GM12878 (cell line): ENCODE results near the gene SOX10. TPM values are rescaled to one million over a fixed set of nuclear protein-coding genes. Genes with fewer than 3 reads are reported as not detected.

Source experiments
- ATAC-seq: fragments of 200-7000 bp; cut with Tn5 transposase; 3 replicates; pipeline ENCODE4 v1.9.1; 2020; ENCODE audit warnings: mild to moderate bottlenecking, moderate library complexity
- BruUV-seq: library from RNA; stranded (reverse); fragments of 400-500 nt; replicated peaks from 2 replicates; lab custom pipeline; 2021; lab: Mats Ljungman, UMichigan
- CTCF ChIA-PET: fragments of 300-600 bp; sonication (Branson Sonifier 250); formaldehyde crosslinking; extraction: SDS; loops from one replicate; lab custom pipeline; 2021; ENCODE audit warnings: inconsistent platforms; lab: Yijun Ruan, JAX
- POLR2A ChIA-PET: fragments of 350-600 bp; formaldehyde crosslinking; extraction: SDS; loops from one replicate; lab custom pipeline; 2021; ENCODE audit warnings: inconsistent platforms; lab: Charles Lee
- RAD21 ChIA-PET: fragments of 300-600 bp; sonication (Branson Sonifier 250); formaldehyde crosslinking; loops from one replicate; lab custom pipeline; 2023; ENCODE audit warnings: antibody characterized with exemption; ENCODE audit not compliant: unreplicated experiment; lab: Charles Lee
- SMC1A ChIA-PET: fragments of 300-600 bp; sonication (Branson Sonifier 250); formaldehyde crosslinking; loops from one replicate; lab custom pipeline; 2023; ENCODE audit not compliant: unreplicated experiment, uncharacterized antibody; lab: Charles Lee
- DNase-seq: peaks from one replicate; pipeline ENCODE4 v3.0.0-alpha.2; 2011; ENCODE audit warnings: low read depth, low spot score
- FAIRE-seq: peaks from 3 replicates; lab custom pipeline; 2011; peaks lifted over from hg19 to GRCh38; lab: Jason Lieb, UNC
- H2AFZ ChIP-seq: 2 replicates; pipeline ENCODE4 v1.6.0; 2011; ENCODE audit warnings: low read depth, low read length, control low read depth; ENCODE audit not compliant: control insufficient read depth
- H3K27ac ChIP-seq: 2 replicates; pipeline ENCODE4 v1.5.1; 2011; ENCODE audit warnings: control low read depth; ENCODE audit not compliant: control insufficient read depth, insufficient read depth
- H3K27me3 ChIP-seq, 2 experiments: replicated peaks in 1 of 2; 2 replicates each; pipeline versions ENCODE4 v1.6.0 to v1.6.1; 2011; ENCODE audit warnings: low read length in 1 of 2; ENCODE audit not compliant: control insufficient read depth in 2 of 2, insufficient read depth in 2 of 2
- H3K36me3 ChIP-seq, 2 experiments: 2 replicates each; pipeline ENCODE4 v1.5.1; 2011; ENCODE audit warnings: low read length in 1 of 2; ENCODE audit not compliant: control insufficient read depth in 2 of 2, insufficient read depth in 2 of 2
- H3K4me1 ChIP-seq: 2 replicates; pipeline ENCODE4 v1.6.1; 2011; ENCODE audit warnings: mild to moderate bottlenecking, low read length, moderate library complexity, mixed read lengths; ENCODE audit not compliant: control insufficient read depth, insufficient read depth
- H3K4me2 ChIP-seq: 2 replicates; pipeline ENCODE4 v1.6.0; 2011; ENCODE audit warnings: control low read depth; ENCODE audit not compliant: control insufficient read depth, insufficient read depth
- H3K4me3 ChIP-seq: fragments of 200-600 bp; sonication (generic); 2 replicates; pipeline ENCODE4 v1.5.1; 2016
- H3K79me2 ChIP-seq: 2 replicates; pipeline ENCODE4 v1.6.0; 2011; ENCODE audit warnings: low read length; ENCODE audit not compliant: control insufficient read depth, insufficient read depth
- H3K9ac ChIP-seq: 2 replicates; pipeline ENCODE4 v1.8.0; 2011; ENCODE audit warnings: low read length, control low read depth, mixed read lengths; ENCODE audit not compliant: control insufficient read depth, insufficient read depth
- H3K9me3 ChIP-seq: replicated peaks from 3 replicates; pipeline ENCODE4 v1.5.1; 2011; ENCODE audit warnings: mild to moderate bottlenecking, low read length; ENCODE audit not compliant: control insufficient read depth, insufficient read depth
- H4K20me1 ChIP-seq: 2 replicates; pipeline ENCODE4 v1.6.0; 2011; ENCODE audit not compliant: control insufficient read depth, insufficient read depth
- BACH1 ChIP-seq: fragments of 450-650 bp; IDR thresholded peaks from 2 replicates; pipeline ENCODE4 v1.6.1; 2017; ENCODE audit warnings: mild to moderate bottlenecking, borderline replicate concordance
- BMI1 ChIP-seq: fragments of 450-650 bp; IDR thresholded peaks from 2 replicates; pipeline ENCODE4 v1.6.1; 2016; ENCODE audit warnings: mild to moderate bottlenecking, moderate library complexity, borderline replicate concordance
- CBFB ChIP-seq: IDR thresholded peaks from 2 replicates; pipeline ENCODE4 v1.6.1; 2016; ENCODE audit warnings: antibody characterized with exemption, low read depth
- EED ChIP-seq: sonication (generic); IDR thresholded peaks from 2 replicates; pipeline ENCODE4 v1.6.1; 2016; ENCODE audit warnings: antibody characterized with exemption, low read depth
- IKZF2 ChIP-seq, 2 experiments: fragments of 450-650 bp; IDR thresholded peaks; 2 replicates each; pipeline ENCODE4 v1.6.1; 2017; ENCODE audit warnings: mild to moderate bottlenecking in 2 of 2, moderate library complexity in 2 of 2
- IRF4 ChIP-seq: IDR thresholded peaks from 2 replicates; pipeline ENCODE4 v1.6.1; 2011; ENCODE audit warnings: low read depth, low read length
- LARP7 ChIP-seq: fragments of 450-650 bp; IDR thresholded peaks from 2 replicates; pipeline ENCODE4 v1.6.1; 2017; ENCODE audit warnings: mild to moderate bottlenecking
- MYB ChIP-seq: fragments of 150-350 bp; IDR thresholded peaks from 2 replicates; pipeline ENCODE4 v1.6.1; 2014; ENCODE audit warnings: mild to moderate bottlenecking, low read depth, low read length, borderline replicate concordance
- SIN3A ChIP-seq: IDR thresholded peaks from 2 replicates; pipeline ENCODE4 v1.6.1; 2012; ENCODE audit warnings: low read depth, low read length, improper control_type of control experiment
- SUZ12 ChIP-seq: fragments of 200-600 bp; sonication (generic); IDR thresholded peaks from one replicate; pipeline ENCODE4 v1.6.1; 2018; ENCODE audit warnings: antibody characterized with exemption, mild to moderate bottlenecking; ENCODE audit not compliant: unreplicated experiment
- ZNF24 ChIP-seq: fragments of 450-650 bp; IDR thresholded peaks from 2 replicates; pipeline ENCODE4 v1.6.1; 2017; ENCODE audit warnings: antibody characterized with exemption, mild to moderate bottlenecking
- ZNF274 ChIP-seq: IDR thresholded peaks from one replicate; pipeline ENCODE4 v1.8.0; 2011; ENCODE audit not compliant: insufficient read length, insufficient read depth
- WGBS: methylation state at CpG from one replicate; pipeline ENCODE4 v1.1.6; 2016; ENCODE audit warnings: low lambda C conversion rate; ENCODE audit not compliant: insufficient replicate concordance, insufficient coverage; ENCODE audit errors: missing lambda C conversion rate; 5-methylcytosine and 5-hydroxymethylcytosine counted together
- in situ Hi-C: fragments of 300-500 bp; cut with MboI; formaldehyde crosslinking; loops from 9 replicates; pipeline ENCODE4 v1.14.3; 2018; ENCODE audit warnings: mixed read lengths
- intact Hi-C: fragments of 100-400 bp; cut with micrococcal nuclease; formaldehyde crosslinking; loops from one replicate; pipeline ENCODE4 v1.14.2; 2022; ENCODE audit not compliant: unreplicated experiment
- polyA plus RNA-seq, 11 experiments: library from polyadenylated mRNA; depleted of rRNA in 4 of 11; unstranded in 6 of 11; stranded (reverse) in 5 of 11; fragments of >200 nt; fragmentation: Nextera tagmentation in 4 of 11; fragmentation: Illumina TruSeq in 1 of 11; extraction: Ambion mirVana in 4 of 11; extraction: Trizol in 1 of 11; gene quantifications; 1 replicate in 1 of 11; 2 replicates in 10 of 11; pipeline versions ENCODE4 v1.2.1 to v1.2.3, GENCODE V29; 2011 to 2016; ENCODE audit warnings: inconsistent platforms in 2 of 11, missing spikeins in 2 of 11, low read depth in 1 of 11
- total RNA-seq, 4 experiments: library from RNA; depleted of rRNA in 3 of 4; stranded (reverse); fragments of >200 nt in 3 of 4; fragmentation: Illumina TruSeq in 1 of 4; extraction: Trizol in 1 of 4; gene quantifications; 2 replicates each; pipeline versions ENCODE4 v1.2.1 to v1.2.3, GENCODE V29; 2013 to 2021
- TF ChIP-seq, protein P1 (sequence below): fragments of 450-650 bp; formaldehyde crosslinking; IDR thresholded peaks from 2 replicates; pipeline ENCODE4 v1.4.0; 2022; ENCODE audit warnings: mild to moderate bottlenecking, moderate library complexity
- TF ChIP-seq, protein P2 (sequence below): fragments of 450-650 bp; IDR thresholded peaks from 2 replicates; pipeline ENCODE4 v1.6.1; 2017; ENCODE audit warnings: mild to moderate bottlenecking, moderate library complexity
- TF ChIP-seq, protein P3 (sequence below): fragments of 450-650 bp; IDR thresholded peaks from 2 replicates; pipeline ENCODE4 v1.6.1; 2014; ENCODE audit warnings: mild to moderate bottlenecking
- TF ChIP-seq, protein P4 (sequence below): fragments of 150-350 bp; IDR thresholded peaks from 2 replicates; pipeline ENCODE4 v1.6.1; 2014; ENCODE audit warnings: mild to moderate bottlenecking, low read depth, low read length

Gene SOX10
- total and polyA plus RNA-seq, 10 of the 15 experiments (the other 5 are each of a cell fraction or from before 2014, with no cell fraction given) = 0.05 TPM; not detected in 9

DNA sequence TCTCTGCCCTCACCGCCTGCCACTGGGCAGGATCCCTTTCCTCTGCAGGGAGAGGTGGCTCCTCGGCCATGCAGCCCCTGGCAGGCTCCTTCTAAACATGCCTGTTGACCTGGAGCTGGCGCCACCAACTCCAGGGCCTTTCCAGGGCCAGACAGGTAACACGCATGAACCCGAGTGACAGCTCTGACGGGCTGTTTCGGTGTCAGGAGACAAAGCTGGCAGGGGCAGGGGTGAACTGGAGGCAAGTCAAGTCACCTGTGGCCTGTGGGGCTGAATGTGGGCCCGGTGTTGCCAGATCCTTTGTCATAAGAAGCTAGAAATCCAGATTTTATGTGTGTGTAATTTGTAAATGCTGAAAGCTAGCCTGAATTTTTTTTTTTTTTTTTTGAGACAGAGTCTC is 42.2 kb downstream of the SOX10 start:
- Histone ChIP-seq H4K20me1 (no peaks in the 10 kb centered on the region), H3K79me2 (no peaks in the 10 kb centered on the region), H3K9ac (no peak overlapping the region), H3K9me3 (no peaks in the 10 kb centered on the region), H3K27me3 (no peaks in the 10 kb centered on the region), H2AFZ (no peak overlapping the region), H3K4me2 (no peak overlapping the region), H3K4me3 (no peak overlapping the region), H3K36me3 (peaks cover 0 to 4% of the 10 kb centered on the region in 2 experiments; a peak in 2 of 4 replicates), H3K4me1 (no peaks in the 10 kb centered on the region), H3K27ac (no peak overlapping the region)
- DNase-seq = no peak
- no peak for ATAC-seq
- ChIA-PET SMC1A (no interaction called here), POLR2A (interaction anchor here (0.6 kb wide), 1 partner anchor 237 kb away, joined by 3 read pairs; no protein-coding TSS in a partner anchor), RAD21 (no interaction called here), CTCF (interaction anchor here (0.7 kb wide), 1 partner anchor 8 kb away, joined by 3 read pairs; no protein-coding TSS in a partner anchor)
- WGBS = 94% methylated on average over 8 of the region's 8 CpGs
- BruUV-seq = no TSS peak
- in situ Hi-C loops = no loop called here
- no peak for FAIRE-seq
- intact Hi-C loops = no loop called here
- TF ChIP-seq SIN3A = no peak
- no peak for TF ChIP-seq ZNF24
- no peak for TF ChIP-seq MYB
- TF ChIP-seq BMI1 = no peak
- TF ChIP-seq, protein P1, sequence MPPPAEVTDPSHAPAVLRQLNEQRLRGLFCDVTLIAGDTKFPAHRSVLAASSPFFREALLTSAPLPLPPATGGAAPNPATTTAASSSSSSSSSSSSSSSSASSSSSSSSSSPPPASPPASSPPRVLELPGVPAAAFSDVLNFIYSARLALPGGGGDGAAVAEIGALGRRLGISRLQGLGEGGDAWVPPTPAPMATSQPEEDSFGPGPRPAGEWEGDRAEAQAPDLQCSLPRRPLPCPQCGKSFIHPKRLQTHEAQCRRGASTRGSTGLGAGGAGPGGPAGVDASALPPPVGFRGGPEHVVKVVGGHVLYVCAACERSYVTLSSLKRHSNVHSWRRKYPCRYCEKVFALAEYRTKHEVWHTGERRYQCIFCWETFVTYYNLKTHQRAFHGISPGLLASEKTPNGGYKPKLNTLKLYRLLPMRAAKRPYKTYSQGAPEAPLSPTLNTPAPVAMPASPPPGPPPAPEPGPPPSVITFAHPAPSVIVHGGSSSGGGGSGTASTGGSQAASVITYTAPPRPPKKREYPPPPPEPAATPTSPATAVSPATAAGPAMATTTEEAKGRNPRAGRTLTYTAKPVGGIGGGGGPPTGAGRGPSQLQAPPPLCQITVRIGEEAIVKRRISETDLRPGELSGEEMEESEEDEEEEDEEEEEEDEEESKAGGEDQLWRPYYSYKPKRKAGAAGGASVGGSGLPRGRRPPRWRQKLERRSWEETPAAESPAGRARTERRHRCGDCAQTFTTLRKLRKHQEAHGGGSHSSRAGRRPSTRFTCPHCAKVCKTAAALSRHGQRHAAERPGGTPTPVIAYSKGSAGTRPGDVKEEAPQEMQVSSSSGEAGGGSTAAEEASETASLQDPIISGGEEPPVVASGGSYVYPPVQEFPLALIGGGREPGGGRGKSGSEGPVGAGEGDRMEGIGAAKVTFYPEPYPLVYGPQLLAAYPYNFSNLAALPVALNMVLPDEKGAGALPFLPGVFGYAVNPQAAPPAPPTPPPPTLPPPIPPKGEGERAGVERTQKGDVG (CRISPR knock-in tag) = no peak
- no peak for TF ChIP-seq EED
- TF ChIP-seq IKZF2 (IDR thresholded peaks at IDR 0.05) = no peak
- no peak for TF ChIP-seq ZNF274
- no peak for TF ChIP-seq BACH1
- TF ChIP-seq LARP7 = no peak
- TF ChIP-seq CBFB = no peak
- TF ChIP-seq, protein P2, sequence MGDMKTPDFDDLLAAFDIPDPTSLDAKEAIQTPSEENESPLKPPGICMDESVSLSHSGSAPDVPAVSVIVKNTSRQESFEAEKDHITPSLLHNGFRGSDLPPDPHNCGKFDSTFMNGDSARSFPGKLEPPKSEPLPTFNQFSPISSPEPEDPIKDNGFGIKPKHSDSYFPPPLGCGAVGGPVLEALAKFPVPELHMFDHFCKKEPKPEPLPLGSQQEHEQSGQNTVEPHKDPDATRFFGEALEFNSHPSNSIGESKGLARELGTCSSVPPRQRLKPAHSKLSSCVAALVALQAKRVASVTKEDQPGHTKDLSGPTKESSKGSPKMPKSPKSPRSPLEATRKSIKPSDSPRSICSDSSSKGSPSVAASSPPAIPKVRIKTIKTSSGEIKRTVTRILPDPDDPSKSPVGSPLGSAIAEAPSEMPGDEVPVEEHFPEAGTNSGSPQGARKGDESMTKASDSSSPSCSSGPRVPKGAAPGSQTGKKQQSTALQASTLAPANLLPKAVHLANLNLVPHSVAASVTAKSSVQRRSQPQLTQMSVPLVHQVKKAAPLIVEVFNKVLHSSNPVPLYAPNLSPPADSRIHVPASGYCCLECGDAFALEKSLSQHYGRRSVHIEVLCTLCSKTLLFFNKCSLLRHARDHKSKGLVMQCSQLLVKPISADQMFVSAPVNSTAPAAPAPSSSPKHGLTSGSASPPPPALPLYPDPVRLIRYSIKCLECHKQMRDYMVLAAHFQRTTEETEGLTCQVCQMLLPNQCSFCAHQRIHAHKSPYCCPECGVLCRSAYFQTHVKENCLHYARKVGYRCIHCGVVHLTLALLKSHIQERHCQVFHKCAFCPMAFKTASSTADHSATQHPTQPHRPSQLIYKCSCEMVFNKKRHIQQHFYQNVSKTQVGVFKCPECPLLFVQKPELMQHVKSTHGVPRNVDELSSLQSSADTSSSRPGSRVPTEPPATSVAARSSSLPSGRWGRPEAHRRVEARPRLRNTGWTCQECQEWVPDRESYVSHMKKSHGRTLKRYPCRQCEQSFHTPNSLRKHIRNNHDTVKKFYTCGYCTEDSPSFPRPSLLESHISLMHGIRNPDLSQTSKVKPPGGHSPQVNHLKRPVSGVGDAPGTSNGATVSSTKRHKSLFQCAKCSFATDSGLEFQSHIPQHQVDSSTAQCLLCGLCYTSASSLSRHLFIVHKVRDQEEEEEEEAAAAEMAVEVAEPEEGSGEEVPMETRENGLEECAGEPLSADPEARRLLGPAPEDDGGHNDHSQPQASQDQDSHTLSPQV = no peak
- TF ChIP-seq, protein P3, sequence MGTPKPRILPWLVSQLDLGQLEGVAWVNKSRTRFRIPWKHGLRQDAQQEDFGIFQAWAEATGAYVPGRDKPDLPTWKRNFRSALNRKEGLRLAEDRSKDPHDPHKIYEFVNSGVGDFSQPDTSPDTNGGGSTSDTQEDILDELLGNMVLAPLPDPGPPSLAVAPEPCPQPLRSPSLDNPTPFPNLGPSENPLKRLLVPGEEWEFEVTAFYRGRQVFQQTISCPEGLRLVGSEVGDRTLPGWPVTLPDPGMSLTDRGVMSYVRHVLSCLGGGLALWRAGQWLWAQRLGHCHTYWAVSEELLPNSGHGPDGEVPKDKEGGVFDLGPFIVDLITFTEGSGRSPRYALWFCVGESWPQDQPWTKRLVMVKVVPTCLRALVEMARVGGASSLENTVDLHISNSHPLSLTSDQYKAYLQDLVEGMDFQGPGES = no peak
- no peak for TF ChIP-seq SUZ12
- no peak for TF ChIP-seq IRF4
- TF ChIP-seq, protein P4, sequence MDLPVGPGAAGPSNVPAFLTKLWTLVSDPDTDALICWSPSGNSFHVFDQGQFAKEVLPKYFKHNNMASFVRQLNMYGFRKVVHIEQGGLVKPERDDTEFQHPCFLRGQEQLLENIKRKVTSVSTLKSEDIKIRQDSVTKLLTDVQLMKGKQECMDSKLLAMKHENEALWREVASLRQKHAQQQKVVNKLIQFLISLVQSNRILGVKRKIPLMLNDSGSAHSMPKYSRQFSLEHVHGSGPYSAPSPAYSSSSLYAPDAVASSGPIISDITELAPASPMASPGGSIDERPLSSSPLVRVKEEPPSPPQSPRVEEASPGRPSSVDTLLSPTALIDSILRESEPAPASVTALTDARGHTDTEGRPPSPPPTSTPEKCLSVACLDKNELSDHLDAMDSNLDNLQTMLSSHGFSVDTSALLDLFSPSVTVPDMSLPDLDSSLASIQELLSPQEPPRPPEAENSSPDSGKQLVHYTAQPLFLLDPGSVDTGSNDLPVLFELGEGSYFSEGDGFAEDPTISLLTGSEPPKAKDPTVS = no peak
